KG1 (cell line): ENCODE results near the gene VTI1A.

Experiments used
- DNase-seq: peaks from one replicate; lab custom pipeline; 2025; lab: John Stamatoyannopoulos, UW

VTI1A gene

GRCh38 chr10:112785089-112785488 lies 338.1 kb downstream of the VTI1A start:
- no peak for DNase-seq

GRCh38 chr10:112789248-112789647 lies 342.2 kb downstream of the VTI1A start:
- DNase-seq: no peak

- no peak for DNase-seq
Measured at GRCh38 chr10:112790030-112790429, 343.0 kb downstream of the VTI1A start.

- no peak for DNase-seq
Measured at GRCh38 chr10:112790921-112791320, 343.9 kb downstream of the VTI1A start.

- DNase-seq: no peak
Measured at GRCh38 chr10:112791447-112791846, 344.4 kb downstream of the VTI1A start.

GRCh38 chr10:112792487-112793201 lies 345.6 kb downstream of the VTI1A start:
- DNase-seq: no peak

- no peak for DNase-seq
Measured at GRCh38 chr10:112793202-112793921, 346.3 kb downstream of the VTI1A start.

GRCh38 chr10:112794201-112794600 lies 347.2 kb downstream of the VTI1A start:
- DNase-seq: no peak

GRCh38 chr10:112795067-112795466 lies 348.1 kb downstream of the VTI1A start:
- no peak for DNase-seq

GRCh38 chr10:112797197-112797596 lies 350.2 kb downstream of the VTI1A start:
- DNase-seq: no peak

- DNase-seq: no peak
Measured at GRCh38 chr10:112797855-112798254, 350.8 kb downstream of the VTI1A start.

- no peak for DNase-seq
Measured at GRCh38 chr10:112799038-112799437, 352.0 kb downstream of the VTI1A start.

- no peak for DNase-seq
Measured at GRCh38 chr10:112799726-112800510, 352.9 kb downstream of the VTI1A start.

- no peak for DNase-seq
Measured at GRCh38 chr10:112801004-112801403, 354.0 kb downstream of the VTI1A start.

GRCh38 chr10:112801748-112802147 lies 354.7 kb downstream of the VTI1A start:
- DNase-seq: no peak

GRCh38 chr10:112802411-112803022 lies 355.5 kb downstream of the VTI1A start:
- no peak for DNase-seq

GRCh38 chr10:112803961-112804401 lies 357.0 kb downstream of the VTI1A start:
- DNase-seq: no peak

GRCh38 chr10:112805254-112805590 lies 358.2 kb downstream of the VTI1A start:
- DNase-seq: no peak

GRCh38 chr10:112805701-112806100 lies 358.7 kb downstream of the VTI1A start:
- no peak for DNase-seq

- DNase-seq: no peak
Measured at GRCh38 chr10:112807013-112807412, 360.0 kb downstream of the VTI1A start.

- no peak for DNase-seq
Measured at GRCh38 chr10:112809736-112810135, 362.7 kb downstream of the VTI1A start.

- no peak for DNase-seq
Measured at GRCh38 chr10:112810711-112811151, 363.7 kb downstream of the VTI1A start.
